ENCODE measurements around the gene IRX3. TPM values are rescaled to one million over a fixed set of nuclear protein-coding genes. Genes with fewer than 3 reads are reported as not detected.

Gene IRX3
- total RNA-seq, 1 donor from 2014 or later: 0.11 TPM

GRCh38 chr16:54284319-54284930 is 2.2 kb downstream of the IRX3 start:
- Histone ChIP-seq H3K4me1 (peaks cover 16 to 30% of the 10 kb centered on the region in 2 donors), H3K27ac (no peak overlapping the region), H3K4me3 (peak overlapping the region; percentile 64 to 73), H3K36me3 (no peaks in the 10 kb centered on the region), H3K27me3 (peaks cover 27% of the 10 kb centered on the region), H3K9me3 (no peaks in the 10 kb centered on the region)
- intact Hi-C loops (cut with DNase I): loop anchor here (10.0 kb wide), 2 partner anchors 510 to 580 kb away; partner anchors contain the start of genes FTO and RPGRIP1L
- peak in 1 of 2 donors; percentile 60 for DNase-seq (ENCODE audit: low spot score in 2 of 2)
- no peak for TF ChIP-seq CTCF (IDR thresholded peaks at IDR 0.05)

- H3K9me3 ChIP-seq: no peaks in the 10 kb centered on the region
These were observed 2.8 kb downstream of the IRX3 start for GRCh38 chr16:54283725-54284318.

GRCh38 chr16:54282928-54283724 is 3.5 kb downstream of the IRX3 start:
- H3K4me3 ChIP-seq: no peak overlapping the region
- H3K36me3 ChIP-seq: no peaks in the 10 kb centered on the region
- peaks cover 18% of the 10 kb centered on the region for H3K27me3 ChIP-seq
- DNase-seq (ENCODE audit: low spot score in 2 of 2): peak in 1 of 2 donors; percentile 41
- intact Hi-C loops (cut with DNase I): loop anchor here (10.0 kb wide), 2 partner anchors 508 to 578 kb away; partner anchors contain the start of genes FTO and RPGRIP1L
- no peaks in the 10 kb centered on the region for H3K9me3 ChIP-seq
- TF ChIP-seq CTCF (IDR thresholded peaks at IDR 0.05): no peak
- H3K27ac ChIP-seq: no peak overlapping the region
- peaks cover 16 to 29% of the 10 kb centered on the region in 2 donors for H3K4me1 ChIP-seq

More at GRCh38 chr16:54283725-54284318, 2.8 kb downstream of the IRX3 start:
- no peak for TF ChIP-seq CTCF (IDR thresholded peaks at IDR 0.05)
- Histone ChIP-seq H3K27ac (no peak overlapping the region), H3K36me3 (no peaks in the 10 kb centered on the region), H3K27me3 (peaks cover 22% of the 10 kb centered on the region), H3K4me3 (peak overlapping the region; percentile 64 to 73), H3K4me1 (peaks cover 16 to 30% of the 10 kb centered on the region in 2 donors)
- peak in 1 of 2 donors; percentile 63 for DNase-seq (ENCODE audit: low spot score in 2 of 2)
- intact Hi-C loops (cut with DNase I): loop anchor here (10.0 kb wide), 2 partner anchors 509 to 579 kb away; partner anchors contain the start of genes FTO and RPGRIP1L

- DNase-seq (ENCODE audit: low spot score in 2 of 2): peak in 1 of 2 donors; percentile 66
- TF ChIP-seq CTCF (IDR thresholded peaks at IDR 0.05): peak in 2 of 3 experiments; percentile 47 to 71
- Histone ChIP-seq H3K27me3 (peaks cover 18% of the 10 kb centered on the region), H3K27ac (no peak overlapping the region), H3K36me3 (no peaks in the 10 kb centered on the region), H3K9me3 (no peaks in the 10 kb centered on the region), H3K4me3 (peak overlapping the region; percentile 5 to 26), H3K4me1 (peaks cover 16 to 24% of the 10 kb centered on the region in 2 donors)
- intact Hi-C loops (cut with DNase I): loop anchor here (10.0 kb wide), 2 partner anchors 508 to 578 kb away; partner anchors contain the start of genes FTO and RPGRIP1L
These were observed 4.2 kb downstream of the IRX3 start for GRCh38 chr16:54282202-54282927.
